HUES6 (cell line): ENCODE data around the gene NAA40.
"Not testable (repeated sequence)": the region's sequence is repeated elsewhere in the genome, so short reads cannot be mapped to it uniquely, and the experiment has no call there.

Experiments
- H3K27ac ChIP-seq: 2 replicates; pipeline ENCODE4 v1.7.0; 2013; ENCODE audit warnings: low read depth, mild to moderate bottlenecking, low read length, inconsistent platforms
- H3K27me3 ChIP-seq: 2 replicates; pipeline ENCODE4 v1.6.1; 2013; ENCODE audit warnings: low read length; ENCODE audit not compliant: control insufficient read depth, insufficient read depth
- H3K36me3 ChIP-seq: 2 replicates; pipeline ENCODE4 v1.6.1; 2013; ENCODE audit warnings: low read length; ENCODE audit not compliant: control insufficient read depth, insufficient read depth
- H3K4me1 ChIP-seq: 2 replicates; pipeline ENCODE4 v1.6.1; 2013; ENCODE audit warnings: low read length; ENCODE audit not compliant: control insufficient read depth, insufficient read depth
- H3K4me3 ChIP-seq: 2 replicates; pipeline ENCODE4 v1.5.1; 2013; ENCODE audit warnings: low read depth, low read length
- H3K9ac ChIP-seq: one replicate; pipeline ENCODE4 v1.6.1; 2013; ENCODE audit warnings: mild to moderate bottlenecking, low read length
- H3K9me3 ChIP-seq: 2 replicates; pipeline ENCODE4 v1.6.1; 2013; ENCODE audit warnings: low read depth, low read length; ENCODE audit not compliant: control insufficient read depth, insufficient read depth

The NAA40 gene

GRCh38 chr11:63942803-63943202 is 4.0 kb downstream of the NAA40 start:
- H3K36me3 ChIP-seq: peaks cover 17% of the 10 kb centered on the region
- no peak overlapping the region for H3K4me3 ChIP-seq
- H3K9ac ChIP-seq: no peak overlapping the region
- no peaks in the 10 kb centered on the region for H3K27me3 ChIP-seq
- peaks cover 13% of the 10 kb centered on the region; the same call in 1 of the 2 replicates for H3K4me1 ChIP-seq
- no peaks in the 10 kb centered on the region for H3K9me3 ChIP-seq
- no peak overlapping the region for H3K27ac ChIP-seq

- Histone ChIP-seq H3K4me1 (peaks cover 9% of the 10 kb centered on the region; the same call in 1 of the 2 replicates), H3K36me3 (peaks cover 26% of the 10 kb centered on the region), H3K9me3 (no peaks in the 10 kb centered on the region), H3K27ac (no peak overlapping the region), H3K4me3 (no peak overlapping the region), H3K9ac (no peak overlapping the region), H3K27me3 (no peaks in the 10 kb centered on the region)
These were observed 6.2 kb downstream of the NAA40 start for GRCh38 chr11:63944987-63945386.

- Histone ChIP-seq H3K27me3 (no peaks in the 10 kb centered on the region), H3K27ac (no peak overlapping the region), H3K9ac (peak overlapping the region; percentile 5), H3K4me1 (peaks cover 9% of the 10 kb centered on the region; the same call in 1 of the 2 replicates), H3K9me3 (no peaks in the 10 kb centered on the region), H3K36me3 (peaks cover 27% of the 10 kb centered on the region), H3K4me3 (no peak overlapping the region)
These were observed 6.8 kb downstream of the NAA40 start for GRCh38 chr11:63945477-63946163.

- Histone ChIP-seq H3K27ac (no peak overlapping the region), H3K4me1 (no peaks in the 10 kb centered on the region), H3K9ac (peak overlapping the region; percentile 0), H3K4me3 (no peak overlapping the region), H3K9me3 (no peaks in the 10 kb centered on the region), H3K36me3 (peaks cover 67% of the 10 kb centered on the region), H3K27me3 (no peaks in the 10 kb centered on the region)
These were observed 13.2 kb downstream of the NAA40 start for GRCh38 chr11:63951779-63952536.

GRCh38 chr11:63952570-63952969 is 13.8 kb downstream of the NAA40 start:
- H3K9ac ChIP-seq: no peak overlapping the region
- H3K27ac ChIP-seq: no peak overlapping the region
- H3K9me3 ChIP-seq: no peaks in the 10 kb centered on the region
- H3K4me1 ChIP-seq: no peaks in the 10 kb centered on the region
- no peaks in the 10 kb centered on the region for H3K27me3 ChIP-seq
- peaks cover 68% of the 10 kb centered on the region for H3K36me3 ChIP-seq
- H3K4me3 ChIP-seq: no peak overlapping the region

GRCh38 chr11:63958008-63958407 is 19.2 kb downstream of the NAA40 start:
- no peak overlapping the region for H3K27ac ChIP-seq
- H3K4me3 ChIP-seq: no peak overlapping the region
- no peaks in the 10 kb centered on the region for H3K9me3 ChIP-seq
- peaks cover 7% of the 10 kb centered on the region for H3K4me1 ChIP-seq
- H3K27me3 ChIP-seq: no peaks in the 10 kb centered on the region
- H3K36me3 ChIP-seq: peaks cover 42% of the 10 kb centered on the region
- H3K9ac ChIP-seq: no peak overlapping the region

- Histone ChIP-seq H3K9me3 (no peaks in the 10 kb centered on the region), H3K36me3 (peaks cover 8% of the 10 kb centered on the region; the same call in 1 of the 2 replicates), H3K27me3 (no peaks in the 10 kb centered on the region), H3K4me1 (peaks cover 7% of the 10 kb centered on the region), H3K4me3 (no peak overlapping the region), H3K27ac (no peak overlapping the region), H3K9ac (peak overlapping the region; percentile 15)
These were observed 23.0 kb downstream of the NAA40 start for GRCh38 chr11:63961608-63962412.

GRCh38 chr11:63963895-63964294 is 25.1 kb downstream of the NAA40 start:
- not testable (repeated sequence) for H3K36me3 ChIP-seq, H3K9ac ChIP-seq, H3K4me3 ChIP-seq, H3K4me1 ChIP-seq, H3K27ac ChIP-seq, H3K9me3 ChIP-seq, H3K27me3 ChIP-seq

- no peak overlapping the region for H3K9ac ChIP-seq
- peaks cover 9% of the 10 kb centered on the region; the same call in 1 of the 2 replicates for H3K27me3 ChIP-seq
- H3K4me3 ChIP-seq: no peak overlapping the region
- no peaks in the 10 kb centered on the region for H3K36me3 ChIP-seq
- peaks cover 4% of the 10 kb centered on the region for H3K4me1 ChIP-seq
- no peak overlapping the region for H3K27ac ChIP-seq
- no peaks in the 10 kb centered on the region for H3K9me3 ChIP-seq
These were observed 27.6 kb downstream of the NAA40 start for GRCh38 chr11:63966444-63966843.

GRCh38 chr11:63969461-63969860 is 30.7 kb downstream of the NAA40 start:
- Histone ChIP-seq H3K4me3 (no peak overlapping the region), H3K27me3 (peaks cover 14% of the 10 kb centered on the region; the same call in 1 of the 2 replicates), H3K4me1 (no peaks in the 10 kb centered on the region)

More at GRCh38 chr11:63969461-63969860, 30.7 kb downstream of the NAA40 start:
- Histone ChIP-seq H3K9ac (no peak overlapping the region), H3K9me3 (no peaks in the 10 kb centered on the region), H3K27ac (no peak overlapping the region), H3K36me3 (no peaks in the 10 kb centered on the region)
